NOMO-1 treated with dmso at 0.1 percent for 144 hours (cell line): ENCODE data around the gene ECM2.
"Not testable (repeated sequence)": the region's sequence is repeated elsewhere in the genome, so short reads cannot be mapped to it uniquely, and the experiment has no call there.

ENCODE experiments used
- DNase-seq: peaks from one replicate; lab custom pipeline; 2025; ENCODE audit not compliant: unreplicated experiment; lab: John Stamatoyannopoulos, UW

The ECM2 gene

DNA sequence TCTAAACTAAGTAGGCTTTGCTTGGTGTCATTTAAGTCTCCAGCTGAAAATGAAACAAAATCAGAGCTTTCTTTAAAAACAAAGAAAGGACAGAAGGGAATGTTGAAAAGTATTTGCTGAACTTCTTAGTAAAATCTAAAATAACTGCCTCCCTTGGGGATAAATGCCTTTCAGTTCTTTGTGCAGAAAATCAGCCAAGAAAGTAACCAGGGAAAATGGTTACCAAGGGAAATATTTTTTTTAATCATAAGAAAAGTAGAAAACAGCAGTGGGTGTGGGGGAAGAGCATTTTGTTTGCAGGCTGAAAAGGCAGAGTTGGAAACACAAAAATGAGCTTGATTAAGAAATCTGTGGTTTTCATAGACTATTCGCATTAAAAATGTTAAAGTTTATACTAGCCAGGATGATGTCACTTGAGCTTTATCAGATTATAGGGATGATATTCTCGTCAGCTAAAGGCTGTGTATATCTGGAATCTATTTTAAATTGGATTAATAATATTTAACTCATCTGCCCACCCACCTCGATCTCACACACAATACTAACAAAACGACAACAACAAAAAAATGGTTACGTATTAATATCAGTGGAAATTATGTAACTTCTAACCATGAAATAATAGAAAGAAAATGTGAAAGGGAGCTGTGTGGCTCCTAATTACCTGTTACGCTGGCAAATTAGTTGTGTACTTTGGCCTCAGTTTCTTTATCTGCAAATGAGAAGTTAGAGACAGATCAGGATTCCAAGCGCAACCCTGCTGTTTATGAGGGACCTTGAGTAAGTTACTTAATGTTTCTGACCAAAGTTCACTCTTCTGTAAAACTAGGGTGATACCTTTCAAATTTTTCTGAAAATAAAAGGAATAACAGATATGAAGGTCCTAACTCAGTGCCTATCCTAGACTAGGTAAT lies at the start of gene ECM2:
ECM2 (minus strand) TSS at position 51 of the 911 bp plus-strand sequence. CDS start 13,124 bp downstream, outside the sequence.
- no peak for DNase-seq

GRCh38 chr9:92576175-92576574 lies 40.4 kb upstream of the ECM2 start:
- DNase-seq: no peak

DNA sequence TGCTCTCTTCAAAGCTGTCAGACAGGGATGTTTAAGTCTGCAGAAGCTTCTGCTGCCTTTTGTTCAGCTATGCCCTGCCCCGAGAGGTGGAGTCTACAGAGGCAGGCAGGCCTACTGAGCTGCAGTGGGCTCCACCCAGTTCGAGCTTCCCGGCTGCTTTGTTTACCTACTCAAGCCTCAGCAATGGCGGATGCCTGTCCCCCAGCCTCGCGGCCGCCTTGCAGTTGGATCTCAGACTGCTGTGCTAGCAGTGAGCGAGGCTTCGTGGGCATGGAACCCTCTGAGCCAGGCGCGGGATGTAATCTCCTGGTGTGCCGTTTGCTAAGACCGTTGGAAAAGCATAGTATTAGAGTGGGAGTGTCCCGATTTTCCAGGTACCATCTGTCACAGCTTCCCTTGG lies 37.8 kb upstream of the ECM2 start:
- not testable (repeated sequence) for DNase-seq

DNA sequence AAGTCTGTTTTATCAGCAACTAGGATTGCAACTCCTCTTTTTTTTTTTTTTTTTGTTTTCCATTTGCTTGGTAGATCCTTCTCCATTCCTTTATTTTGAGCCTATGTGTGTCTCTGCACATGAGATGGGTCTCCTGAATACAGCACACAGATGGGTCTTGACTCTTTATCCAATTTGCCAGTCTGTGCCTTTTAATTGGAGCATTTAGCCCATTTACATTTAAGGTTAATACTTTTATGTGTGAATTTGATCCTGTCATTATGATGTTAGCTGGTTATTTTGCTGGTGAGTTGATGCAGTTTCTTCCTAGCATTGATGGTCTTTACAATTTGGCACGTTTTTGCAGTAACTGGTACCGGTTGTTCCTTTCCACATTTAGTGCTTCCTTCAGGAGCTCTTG lies 36.1 kb upstream of the ECM2 start:
- not testable (repeated sequence) for DNase-seq

DNA sequence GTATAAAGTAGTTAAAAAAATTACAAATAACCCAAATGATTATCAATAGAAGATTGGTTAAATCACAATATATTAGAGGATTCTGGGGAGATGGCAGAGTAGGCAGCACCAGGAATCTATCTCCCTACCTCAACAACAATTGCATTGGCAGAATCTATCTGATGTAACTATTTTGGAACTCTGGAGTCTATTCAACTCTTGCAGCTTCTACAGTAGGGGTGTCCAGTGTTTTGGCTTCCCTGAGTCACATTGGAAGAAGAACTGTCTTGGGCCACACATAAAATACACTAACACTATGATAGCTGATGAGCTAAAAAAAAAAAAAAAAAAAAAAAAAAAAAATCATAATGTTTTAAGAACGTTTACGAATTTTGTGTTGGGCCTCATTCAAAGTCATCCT lies 29.2 kb upstream of the ECM2 start:
- DNase-seq: no peak

DNA sequence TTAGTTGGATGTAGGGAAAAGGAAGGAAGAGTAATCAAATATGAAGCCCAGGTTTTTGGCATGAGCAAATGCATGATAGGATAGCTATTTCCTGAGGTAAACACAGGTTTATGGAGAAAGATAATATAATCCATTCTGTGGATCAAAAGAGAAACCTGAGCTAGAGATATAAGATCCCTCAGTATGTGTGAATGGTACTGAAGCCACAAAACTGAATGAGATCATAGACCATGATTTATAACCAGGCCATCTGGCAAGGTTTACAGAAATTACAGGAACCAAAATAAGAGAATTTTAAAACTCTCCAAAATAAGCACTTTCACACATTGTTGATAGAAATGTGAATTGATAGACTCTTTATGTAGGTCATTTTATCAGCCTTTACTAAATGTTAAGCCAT lies 28.7 kb upstream of the ECM2 start:
- DNase-seq: no peak

DNA sequence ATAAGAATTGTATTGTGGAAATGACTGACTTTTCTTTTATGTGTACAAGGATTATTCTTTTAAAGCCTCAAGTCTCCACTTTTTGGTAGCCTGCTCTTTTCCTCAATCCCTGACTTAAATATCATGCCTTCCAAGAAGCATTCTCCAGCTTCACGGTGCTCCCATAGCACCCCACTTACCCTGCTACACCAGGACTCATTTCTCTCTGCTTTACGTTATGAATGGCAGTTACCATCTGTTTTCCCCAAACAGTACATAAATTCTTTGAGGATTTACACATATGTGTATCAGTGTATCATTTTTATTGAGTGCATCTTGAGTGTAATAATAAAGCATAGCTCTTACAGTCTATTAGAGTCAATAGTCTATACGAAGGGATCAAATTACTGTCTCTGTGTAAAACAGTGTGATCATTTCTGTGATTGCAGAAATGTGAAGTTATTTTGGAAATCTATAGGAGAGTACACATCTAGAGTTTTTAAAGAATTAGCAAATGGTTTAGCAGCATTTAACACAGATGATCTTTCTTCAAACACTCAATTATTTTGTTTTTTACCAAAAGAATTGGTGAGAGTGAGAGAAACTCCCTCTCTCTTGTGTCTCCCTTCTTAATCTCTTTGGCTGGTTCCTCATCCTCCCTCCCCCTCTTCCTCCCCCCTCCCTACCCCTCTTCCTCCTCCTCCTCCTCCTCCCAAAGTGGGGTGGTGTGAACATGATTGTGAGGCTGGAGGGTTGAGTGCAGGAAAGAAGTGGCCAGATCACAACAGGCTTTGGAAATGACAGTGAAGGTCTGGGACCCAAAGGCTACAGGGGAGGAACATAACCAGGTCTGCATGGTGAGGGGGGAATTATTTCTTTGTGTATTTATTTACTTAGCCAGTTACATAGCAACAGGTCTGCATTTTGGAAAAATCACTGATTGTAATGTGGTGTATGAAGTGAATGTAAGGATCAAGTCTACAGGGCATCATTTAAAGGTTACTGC lies 27.6 kb upstream of the ECM2 start:
- DNase-seq: no peak

GRCh38 chr9:92562461-92562967 lies 26.7 kb upstream of the ECM2 start:
- DNase-seq: no peak

DNA sequence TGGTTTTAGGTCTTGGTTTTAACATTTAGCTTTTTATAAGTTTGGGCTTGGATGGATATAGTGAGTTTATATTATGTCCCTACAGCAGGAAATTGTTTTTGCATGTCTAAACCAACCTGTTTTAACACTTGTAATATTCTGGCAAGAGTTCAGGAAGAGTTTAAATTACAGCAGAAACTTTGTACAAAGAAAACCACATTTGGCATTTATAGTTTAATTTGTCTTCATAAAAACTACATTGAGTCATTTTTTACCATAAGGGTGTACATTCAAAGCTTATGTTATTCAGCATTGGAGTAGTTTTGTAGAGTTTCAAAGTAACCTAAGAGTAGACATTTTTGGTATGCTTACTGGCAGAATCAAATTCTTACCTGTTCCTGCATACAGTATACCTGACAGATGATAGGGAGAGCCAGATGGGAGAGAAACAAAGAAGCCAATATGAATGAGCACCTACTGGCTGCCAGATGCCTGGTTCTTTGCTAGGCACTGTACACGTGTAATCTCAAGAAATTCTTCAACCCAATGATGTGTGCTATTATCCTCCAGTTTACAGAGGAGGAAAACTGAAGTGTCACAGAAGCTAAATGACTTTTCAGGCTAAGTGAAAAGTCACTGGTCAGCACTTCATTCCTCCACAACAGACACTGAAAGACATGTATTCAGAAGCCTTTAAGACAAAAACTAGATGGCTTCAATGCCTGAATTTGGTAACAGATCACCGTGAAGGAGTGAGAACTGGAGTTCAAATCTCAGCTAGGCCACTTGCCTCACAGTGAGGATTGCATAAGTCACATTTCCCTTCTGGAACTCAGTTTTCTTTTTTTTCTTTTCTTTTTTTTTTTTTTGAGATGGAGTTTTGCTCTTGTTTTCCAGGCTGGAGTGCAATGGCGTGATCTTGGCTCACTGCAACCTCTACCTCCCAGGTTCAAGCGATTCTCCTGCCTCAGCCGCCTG lies 25.9 kb upstream of the ECM2 start:
- no peak for DNase-seq

GRCh38 chr9:92558612-92559374 lies 23.0 kb upstream of the ECM2 start:
- DNase-seq: no peak

GRCh38 chr9:92550765-92551164 lies 15.0 kb upstream of the ECM2 start:
- DNase-seq: no peak

DNA sequence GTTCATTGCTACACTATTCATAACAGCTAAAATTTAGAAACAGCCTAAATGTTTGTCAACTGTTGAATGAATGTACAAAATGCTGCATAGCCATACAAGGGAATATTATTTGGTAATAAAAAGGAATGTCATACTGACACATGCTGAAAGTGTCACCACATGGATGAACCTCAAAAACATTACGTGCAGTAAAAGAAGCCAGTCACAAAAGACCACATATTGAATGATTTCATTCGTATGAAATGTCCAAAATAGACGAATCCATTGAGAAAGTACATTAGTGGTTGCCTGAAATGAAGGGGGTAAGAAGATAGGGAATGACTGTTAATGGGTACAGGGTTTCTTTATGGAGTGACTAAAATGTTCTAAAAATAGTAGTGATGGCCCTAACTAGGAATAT lies 11.6 kb upstream of the ECM2 start:
- no peak for DNase-seq

GRCh38 chr9:92545002-92545510 lies 9.3 kb upstream of the ECM2 start:
- DNase-seq: no peak

GRCh38 chr9:92543972-92544371 lies 8.2 kb upstream of the ECM2 start:
- no peak for DNase-seq

GRCh38 chr9:92538541-92538940 lies 2.8 kb upstream of the ECM2 start:
- DNase-seq: no peak

GRCh38 chr9:92534674-92535073 lies 1.1 kb downstream of the ECM2 start:
- DNase-seq: no peak

GRCh38 chr9:92534204-92534603 lies 1.6 kb downstream of the ECM2 start:
- DNase-seq: no peak

DNA sequence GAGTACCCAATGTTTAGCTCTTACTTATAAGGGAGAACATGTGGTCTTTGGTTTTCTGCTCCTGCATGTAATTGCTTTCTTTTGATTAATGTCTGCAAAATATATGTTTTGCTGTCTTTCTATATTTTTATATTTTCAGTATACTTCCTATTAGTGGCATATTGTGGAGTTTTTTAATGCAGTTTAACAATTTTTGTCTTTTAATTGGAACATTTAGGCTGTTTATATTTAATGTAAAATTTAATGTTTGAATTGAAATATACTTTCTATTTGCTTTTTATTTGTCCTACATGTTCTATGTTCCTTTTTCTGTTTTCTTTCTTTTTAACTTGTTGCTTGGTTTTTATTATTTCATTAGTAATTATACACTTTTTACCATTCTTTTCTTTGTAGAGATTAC lies 4.9 kb downstream of the ECM2 start:
- no peak for DNase-seq

- no peak for DNase-seq
Observed at GRCh38 chr9:92529124-92529523, 6.7 kb downstream of the ECM2 start.

DNA sequence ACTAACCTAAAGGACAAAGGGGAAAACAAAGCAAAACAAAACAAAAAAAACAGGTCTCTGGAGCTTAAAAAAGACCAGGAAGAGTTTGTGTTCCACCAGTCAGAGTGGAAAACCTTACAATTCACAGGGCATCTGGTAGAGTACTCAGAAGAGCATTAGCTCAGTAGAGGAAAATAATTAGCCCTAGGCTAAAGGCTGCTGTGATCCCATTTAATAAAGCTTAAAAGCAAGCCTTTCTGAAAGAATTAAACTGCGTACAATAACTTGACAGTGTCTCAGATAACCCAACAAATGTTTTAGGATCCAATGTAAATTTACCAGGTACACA lies 7.3 kb downstream of the ECM2 start:
- no peak for DNase-seq
